ENCODE measurements around the gene DNA2.

- TF ChIP-seq POLR2A (IDR thresholded peaks at IDR 0.05) (no peak), CTCF (IDR thresholded peaks at IDR 0.05) (no peak)
Observed at GRCh38 chr10:68463365-68464093, 8.2 kb downstream of the DNA2 start.

Measured in vagina (tissue), 2 donors.